ENCODE measurements around the gene NPEPPS. TPM values are rescaled to one million over a fixed set of nuclear protein-coding genes. Genes with fewer than 3 reads are reported as not detected.

Gene NPEPPS
- total RNA-seq, 1 experiment from 2014 or later, result 60.3 TPM

DNA sequence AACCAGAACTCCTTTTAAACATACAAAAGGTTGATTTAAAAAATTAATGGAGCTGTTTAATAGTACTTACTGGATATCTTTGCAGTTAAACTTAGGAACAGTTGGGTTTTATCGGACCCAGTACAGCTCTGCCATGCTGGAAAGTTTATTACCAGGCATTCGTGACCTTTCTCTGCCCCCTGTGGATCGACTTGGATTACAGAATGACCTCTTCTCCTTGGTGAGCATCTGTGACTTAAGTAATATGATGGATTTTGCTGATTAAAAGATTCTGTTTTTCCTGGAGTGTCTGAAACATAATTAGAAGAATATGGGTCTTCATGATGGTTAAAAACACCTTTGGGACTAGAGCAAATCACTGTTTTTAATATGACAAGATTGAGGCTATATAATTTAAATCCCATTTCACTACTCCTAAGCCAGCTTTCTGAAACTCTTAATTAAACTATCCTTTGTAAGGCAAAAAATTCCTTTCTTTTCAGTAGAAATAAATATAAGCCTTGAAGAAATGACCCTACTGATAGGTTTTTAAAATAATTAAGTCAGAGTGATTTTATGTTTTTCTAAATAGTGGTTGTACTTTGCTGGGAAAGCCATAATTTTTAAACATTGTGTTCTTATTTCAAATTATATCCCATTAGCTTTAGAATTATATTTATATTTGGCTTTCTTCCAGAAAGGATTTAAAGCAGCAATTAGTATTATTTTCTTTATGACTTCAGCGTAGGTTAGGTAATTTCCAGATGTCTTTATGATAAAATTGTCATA, 73.1 kb downstream of the NPEPPS start:
- no peaks in the 10 kb centered on the region for H3K9me3 ChIP-seq (replicated peaks)
- H3K27ac ChIP-seq, result peak overlapping the region; percentile 44
- no peak for DNase-seq (ENCODE audit: low read depth in 1 of 2, low spot score in 2 of 2)
- no peaks in the 10 kb centered on the region for H3K27me3 ChIP-seq (replicated peaks)
- H3K4me1 ChIP-seq (replicated peaks), result peaks cover 26% of the 10 kb centered on the region
- peaks cover 76% of the 10 kb centered on the region for H3K36me3 ChIP-seq
- H3K4me3 ChIP-seq, result no peak overlapping the region

DNA sequence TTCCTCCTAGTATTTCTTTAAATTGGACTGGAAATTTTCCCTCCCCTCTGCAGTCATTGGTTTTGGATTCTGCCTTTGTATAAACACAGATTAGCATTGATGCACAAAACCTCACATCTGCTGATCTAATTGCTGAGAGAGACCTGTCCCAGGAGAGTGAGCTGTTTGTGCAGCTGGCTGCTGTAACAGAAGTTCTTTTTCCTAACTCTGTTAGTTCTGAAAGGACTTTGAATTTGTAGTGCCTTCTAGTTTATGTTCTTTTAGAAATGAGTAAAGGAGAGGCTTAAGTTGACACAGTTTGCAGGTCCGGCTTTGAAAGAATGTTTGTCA, 73.7 kb downstream of the NPEPPS start:
- peaks cover 77% of the 10 kb centered on the region for H3K36me3 ChIP-seq
- H3K4me1 ChIP-seq (replicated peaks), result peaks cover 26% of the 10 kb centered on the region
- H3K27me3 ChIP-seq (replicated peaks), result no peaks in the 10 kb centered on the region
- H3K9me3 ChIP-seq (replicated peaks), result no peaks in the 10 kb centered on the region
- DNase-seq (ENCODE audit: low read depth in 1 of 2, low spot score in 2 of 2), result no peak
- peak overlapping the region; percentile 44 for H3K27ac ChIP-seq
- H3K4me3 ChIP-seq, result no peak overlapping the region

DNA sequence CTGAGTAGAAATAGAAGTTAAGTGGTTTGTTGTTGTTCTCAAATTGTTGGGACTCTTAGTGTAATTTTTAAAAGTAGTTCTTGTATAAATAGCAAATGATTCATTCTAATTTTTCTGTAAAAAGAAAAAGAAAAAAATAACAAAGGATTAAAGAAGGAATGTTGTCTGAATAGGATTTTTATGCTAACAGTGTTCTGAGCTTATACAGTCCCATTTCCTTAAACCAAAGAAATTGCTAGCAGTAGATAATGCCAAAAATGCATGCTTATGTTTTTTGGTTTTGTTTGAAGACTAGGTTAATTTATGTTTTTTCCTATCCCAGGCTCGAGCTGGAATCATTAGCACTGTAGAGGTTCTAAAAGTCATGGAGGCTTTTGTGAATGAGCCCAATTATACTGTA, 74.1 kb downstream of the NPEPPS start:
- peak overlapping the region; percentile 44 for H3K27ac ChIP-seq
- no peaks in the 10 kb centered on the region for H3K9me3 ChIP-seq (replicated peaks)
- DNase-seq (ENCODE audit: low read depth in 1 of 2, low spot score in 2 of 2), result peak in 1 of 2 experiments; percentile 74
- no peaks in the 10 kb centered on the region for H3K27me3 ChIP-seq (replicated peaks)
- peaks cover 75% of the 10 kb centered on the region for H3K36me3 ChIP-seq
- H3K4me1 ChIP-seq (replicated peaks), result peaks cover 26% of the 10 kb centered on the region
- no peak overlapping the region for H3K4me3 ChIP-seq

DNA sequence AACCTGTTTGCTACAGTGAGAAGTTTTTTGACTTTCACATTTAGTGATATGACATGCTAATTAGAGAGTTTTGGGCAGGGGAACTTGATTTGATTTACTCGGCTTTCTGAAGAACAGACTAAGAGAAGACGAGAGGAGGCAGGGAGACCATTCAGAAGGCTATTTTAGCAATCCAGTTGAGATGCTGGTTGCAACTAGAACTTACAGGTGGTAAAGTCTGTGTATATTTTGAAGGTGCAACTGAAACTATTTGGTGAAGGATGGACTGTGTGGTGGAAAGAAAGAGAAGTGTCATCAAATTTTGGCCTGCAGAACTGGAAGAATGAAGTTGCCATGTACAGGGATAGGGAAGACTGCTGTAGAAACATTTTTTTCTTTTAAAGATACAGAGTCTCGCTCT, 76.6 kb downstream of the NPEPPS start:
- H3K4me3 ChIP-seq, result no peak overlapping the region
- peaks cover 71% of the 10 kb centered on the region for H3K36me3 ChIP-seq
- H3K9me3 ChIP-seq (replicated peaks), result no peaks in the 10 kb centered on the region
- DNase-seq (ENCODE audit: low read depth in 1 of 2, low spot score in 2 of 2), result no peak
- H3K4me1 ChIP-seq (replicated peaks), result peaks cover 38% of the 10 kb centered on the region
- no peaks in the 10 kb centered on the region for H3K27me3 ChIP-seq (replicated peaks)
- H3K27ac ChIP-seq, result no peak overlapping the region

DNA sequence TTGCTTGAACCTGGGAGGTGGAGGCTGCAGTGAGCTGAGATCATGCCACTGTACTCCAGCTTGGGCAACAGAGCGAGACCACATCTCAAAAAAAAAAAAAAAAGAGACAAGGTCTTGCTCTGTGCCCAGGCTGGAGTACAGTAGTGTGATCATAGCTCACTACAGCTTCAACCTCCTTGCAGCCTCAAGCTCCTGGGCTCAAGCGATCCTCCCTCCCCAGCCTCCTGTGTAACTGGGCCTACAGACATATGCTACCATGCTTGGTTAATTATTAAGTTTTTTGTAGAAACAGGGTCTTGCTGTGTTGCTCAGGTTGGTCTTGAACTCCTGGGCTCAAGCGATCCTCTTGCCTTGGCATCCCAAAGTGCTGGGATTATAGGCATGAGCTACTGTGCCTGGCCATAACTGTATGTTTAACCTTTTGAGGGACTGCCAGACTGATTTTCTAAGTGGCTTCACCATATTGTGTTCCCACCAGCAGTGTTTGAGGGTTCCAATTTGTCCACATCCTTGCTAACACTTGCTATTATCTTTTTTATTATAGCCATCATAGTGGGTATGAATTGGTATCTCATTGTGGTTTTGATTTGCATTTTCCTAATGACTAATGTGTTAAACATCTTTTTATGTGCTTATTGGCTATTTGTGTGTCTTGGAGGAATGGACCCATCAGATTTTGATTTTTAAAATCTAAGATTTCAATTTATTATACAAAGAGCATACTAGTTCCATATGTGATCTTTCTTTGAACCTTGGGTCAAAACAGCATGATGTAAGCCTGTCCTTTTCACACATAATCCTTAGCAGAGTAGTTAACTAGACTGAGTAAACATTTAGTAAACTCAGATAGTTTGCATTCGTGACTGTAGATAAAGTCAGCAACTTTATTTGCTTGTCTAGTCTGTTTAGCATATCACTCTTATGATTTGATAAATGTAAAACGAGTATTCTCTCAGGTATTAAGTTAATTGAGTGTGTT, 80.8 kb downstream of the NPEPPS start:
- Histone ChIP-seq H3K27me3 (replicated peaks) (no peaks in the 10 kb centered on the region), H3K4me3 (no peak overlapping the region), H3K4me1 (replicated peaks) (peaks cover 18% of the 10 kb centered on the region), H3K36me3 (peaks cover 77% of the 10 kb centered on the region), H3K27ac (no peak overlapping the region), H3K9me3 (replicated peaks) (no peaks in the 10 kb centered on the region)
- DNase-seq (ENCODE audit: low read depth in 1 of 2, low spot score in 2 of 2), result no peak

DNA sequence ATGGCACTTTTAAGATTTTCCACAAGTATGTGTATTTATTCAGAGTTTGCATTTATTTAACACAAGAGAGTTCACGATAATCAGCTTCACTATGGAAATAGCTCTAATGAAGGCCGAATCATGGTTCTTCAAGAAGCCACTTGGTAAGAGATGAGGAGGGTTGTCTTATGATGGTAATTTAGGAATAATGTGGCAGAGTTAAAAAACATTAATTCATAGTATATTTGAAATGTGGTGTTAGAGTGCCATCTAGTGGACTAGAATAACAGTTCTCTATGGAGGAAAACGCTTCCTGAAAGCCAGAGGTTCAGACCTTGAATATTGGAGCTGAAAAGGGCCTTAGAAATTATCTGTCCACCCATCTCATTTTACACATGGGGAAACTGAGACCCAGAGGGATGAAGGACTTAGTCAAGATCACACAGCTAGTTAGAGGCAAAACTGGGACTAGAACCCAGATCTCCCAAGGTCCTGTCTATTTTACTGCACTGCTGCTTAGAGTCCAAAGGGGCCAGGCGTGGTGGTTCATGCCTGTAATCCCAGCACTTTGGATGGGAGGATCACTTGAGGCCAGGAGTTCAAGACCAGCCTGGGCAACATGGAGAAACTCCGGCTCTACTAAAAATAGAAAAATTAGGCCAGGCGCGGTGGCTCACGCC, 85.0 kb downstream of the NPEPPS start:
- DNase-seq (ENCODE audit: low read depth in 1 of 2, low spot score in 2 of 2), result peak in 1 of 2 experiments; percentile 60
- peaks cover 78% of the 10 kb centered on the region for H3K36me3 ChIP-seq
- H3K27me3 ChIP-seq (replicated peaks), result no peaks in the 10 kb centered on the region
- H3K9me3 ChIP-seq (replicated peaks), result no peaks in the 10 kb centered on the region
- no peak overlapping the region for H3K4me3 ChIP-seq
- H3K27ac ChIP-seq, result no peak overlapping the region
- H3K4me1 ChIP-seq (replicated peaks), result peaks cover 25% of the 10 kb centered on the region

DNA sequence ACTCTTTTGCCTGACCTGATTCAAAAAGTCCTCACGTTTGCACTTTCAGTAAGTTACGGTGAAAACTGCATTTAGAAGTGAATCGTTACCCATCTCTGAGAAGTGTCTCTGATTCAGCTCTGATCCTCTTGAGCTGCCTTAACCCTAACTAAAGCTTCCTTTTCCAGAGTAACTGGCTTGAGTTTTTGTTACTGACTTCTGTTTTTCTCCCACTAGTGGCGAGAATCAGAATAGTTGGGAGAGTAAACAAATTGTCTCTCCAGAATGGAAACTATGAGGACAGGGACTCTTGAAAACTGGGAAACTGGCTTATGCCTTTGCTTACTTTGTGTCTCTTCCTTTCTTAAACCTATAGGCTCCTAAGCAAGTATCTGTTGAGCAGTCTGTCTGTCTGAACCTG, 87.5 kb downstream of the NPEPPS start:
- no peaks in the 10 kb centered on the region for H3K9me3 ChIP-seq (replicated peaks)
- no peak for DNase-seq (ENCODE audit: low read depth in 1 of 2, low spot score in 2 of 2)
- H3K36me3 ChIP-seq, result peaks cover 67% of the 10 kb centered on the region
- H3K4me3 ChIP-seq, result no peak overlapping the region
- no peaks in the 10 kb centered on the region for H3K27me3 ChIP-seq (replicated peaks)
- H3K27ac ChIP-seq, result no peak overlapping the region
- peaks cover 33% of the 10 kb centered on the region for H3K4me1 ChIP-seq (replicated peaks)

DNA sequence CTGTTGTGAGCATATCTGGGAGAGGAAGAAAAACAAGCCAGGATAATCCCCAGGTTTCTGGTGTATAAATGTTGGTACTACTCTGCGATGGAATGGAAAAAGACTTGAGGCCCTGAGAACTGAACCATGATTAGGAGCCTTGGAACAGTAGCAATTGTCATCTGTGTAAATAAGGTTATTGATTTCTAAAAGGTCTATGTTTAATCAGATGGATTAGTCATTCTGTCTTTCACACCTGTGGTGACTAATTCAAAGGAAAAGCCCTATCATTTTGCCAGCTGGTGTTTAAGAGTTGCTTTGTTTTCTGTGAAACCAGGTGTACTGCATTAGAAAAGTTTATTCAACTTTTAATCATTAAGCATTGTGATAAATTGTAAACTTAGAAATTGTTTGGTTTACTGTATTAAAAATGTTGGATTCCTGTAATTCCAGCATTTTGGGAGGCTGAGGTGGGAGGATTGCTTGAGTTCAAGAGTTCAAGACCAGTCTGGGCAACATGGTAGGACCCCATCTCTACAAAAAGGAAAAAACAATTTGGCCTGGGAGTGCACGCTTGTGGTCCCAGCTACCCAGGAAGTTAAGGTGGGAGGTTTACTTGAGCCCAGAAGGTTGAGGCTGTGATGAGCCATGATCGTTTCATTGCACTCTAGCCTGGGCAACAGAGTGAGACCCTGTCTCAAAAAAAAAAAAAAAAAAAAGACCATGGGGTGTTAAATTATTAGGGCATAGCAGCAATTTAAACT, 89.8 kb downstream of the NPEPPS start:
- H3K9me3 ChIP-seq (replicated peaks), result no peaks in the 10 kb centered on the region
- H3K27me3 ChIP-seq (replicated peaks), result no peaks in the 10 kb centered on the region
- peak overlapping the region; percentile 77; the same call in 1 of the 2 replicates for H3K27ac ChIP-seq
- DNase-seq (ENCODE audit: low read depth in 1 of 2, low spot score in 2 of 2), result no peak
- no peak overlapping the region for H3K4me3 ChIP-seq
- peaks cover 31% of the 10 kb centered on the region for H3K4me1 ChIP-seq (replicated peaks)
- H3K36me3 ChIP-seq, result peaks cover 61% of the 10 kb centered on the region

DNA sequence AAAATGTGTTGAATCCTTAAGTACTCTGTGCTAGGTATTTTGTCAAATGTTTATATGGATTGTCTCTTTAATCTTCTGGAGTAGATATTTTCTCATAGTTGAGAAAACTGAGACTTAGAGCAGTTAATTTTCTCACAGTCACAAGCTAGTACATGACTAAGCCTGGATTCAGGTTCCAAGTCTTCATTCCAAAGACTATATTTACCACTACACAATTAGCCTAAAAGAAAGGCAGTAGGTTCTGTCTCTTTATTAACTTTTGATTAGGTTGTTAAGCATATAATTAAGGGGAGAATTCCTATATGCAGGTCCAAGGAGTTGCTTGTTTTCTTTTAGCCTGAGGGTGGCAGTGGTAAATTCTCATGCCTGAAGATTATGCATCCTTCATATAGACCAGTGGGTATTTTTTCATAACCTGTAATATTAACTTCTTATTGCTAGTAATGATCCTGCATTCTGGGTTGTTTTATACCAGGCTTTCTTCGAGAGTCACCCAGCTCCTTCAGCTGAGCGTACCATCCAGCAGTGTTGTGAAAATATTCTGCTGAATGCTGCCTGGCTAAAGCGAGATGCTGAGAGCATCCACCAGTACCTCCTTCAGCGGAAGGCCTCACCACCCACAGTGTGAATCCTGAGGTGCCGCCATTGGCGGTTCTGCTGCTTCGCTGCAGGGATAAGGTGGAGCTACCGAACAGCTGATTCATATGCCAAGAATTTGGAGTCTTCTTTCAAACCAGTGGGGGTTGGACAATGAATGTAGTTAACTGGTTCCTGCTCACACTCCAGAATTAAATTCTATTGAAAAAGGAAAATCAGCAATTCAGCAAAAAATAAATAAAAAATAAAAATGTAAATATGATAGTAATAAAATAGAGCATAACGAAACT, 90.6 kb downstream of the NPEPPS start:
- no peak overlapping the region for H3K4me3 ChIP-seq
- H3K4me1 ChIP-seq (replicated peaks), result peaks cover 31% of the 10 kb centered on the region
- H3K27ac ChIP-seq, result peak overlapping the region; percentile 77
- no peaks in the 10 kb centered on the region for H3K9me3 ChIP-seq (replicated peaks)
- DNase-seq (ENCODE audit: low read depth in 1 of 2, low spot score in 2 of 2), result peak; percentile 93 to 96
- no peaks in the 10 kb centered on the region for H3K27me3 ChIP-seq (replicated peaks)
- H3K36me3 ChIP-seq, result peaks cover 60% of the 10 kb centered on the region

DNA sequence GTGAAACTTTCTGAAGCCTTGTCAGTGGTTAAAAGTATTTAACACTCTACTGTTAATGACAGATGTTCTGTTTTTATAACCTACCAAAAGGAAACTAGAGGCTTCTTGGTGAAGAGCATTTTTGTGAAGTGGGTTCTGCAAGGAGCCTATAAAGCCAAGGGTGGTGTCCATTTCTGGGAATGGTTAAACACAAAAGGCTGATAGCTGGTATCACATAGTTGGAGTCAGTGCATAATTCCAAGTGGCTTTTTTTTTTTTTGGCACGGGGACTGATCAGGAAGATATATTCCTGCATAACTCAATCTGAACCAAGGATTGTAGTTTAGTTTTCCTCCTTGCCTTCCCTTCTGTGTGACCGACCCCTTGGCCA, 91.3 kb downstream of the NPEPPS start:
- H3K4me3 ChIP-seq, result no peak overlapping the region
- peaks cover 31% of the 10 kb centered on the region for H3K4me1 ChIP-seq (replicated peaks)
- no peaks in the 10 kb centered on the region for H3K27me3 ChIP-seq (replicated peaks)
- DNase-seq (ENCODE audit: low read depth in 1 of 2, low spot score in 2 of 2), result no peak
- peak overlapping the region; percentile 77 for H3K27ac ChIP-seq
- H3K9me3 ChIP-seq (replicated peaks), result no peaks in the 10 kb centered on the region
- H3K36me3 ChIP-seq, result peaks cover 56% of the 10 kb centered on the region

DNA sequence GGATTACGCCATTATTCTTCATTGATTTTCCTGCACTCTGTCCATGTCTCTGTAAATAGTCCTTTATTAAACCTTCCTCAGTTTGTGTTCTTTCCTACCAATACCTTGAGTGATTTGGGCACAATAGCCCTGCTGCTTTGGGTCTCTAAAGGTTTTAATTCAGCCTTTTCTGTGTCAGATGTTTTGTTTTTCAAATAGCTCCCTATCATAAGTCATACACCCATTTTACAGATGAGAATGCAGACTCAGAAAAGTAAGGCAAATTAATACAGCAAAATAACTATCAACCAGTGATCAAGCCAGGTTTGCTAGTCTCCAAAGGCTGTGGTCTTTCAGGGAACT, 93.8 kb downstream of the NPEPPS start:
- Histone ChIP-seq H3K4me3 (no peak overlapping the region), H3K9me3 (replicated peaks) (no peaks in the 10 kb centered on the region), H3K4me1 (replicated peaks) (peaks cover 31% of the 10 kb centered on the region), H3K27ac (no peak overlapping the region), H3K36me3 (peaks cover 38% of the 10 kb centered on the region), H3K27me3 (replicated peaks) (no peaks in the 10 kb centered on the region)
- no peak for DNase-seq (ENCODE audit: low read depth in 1 of 2, low spot score in 2 of 2)

DNA sequence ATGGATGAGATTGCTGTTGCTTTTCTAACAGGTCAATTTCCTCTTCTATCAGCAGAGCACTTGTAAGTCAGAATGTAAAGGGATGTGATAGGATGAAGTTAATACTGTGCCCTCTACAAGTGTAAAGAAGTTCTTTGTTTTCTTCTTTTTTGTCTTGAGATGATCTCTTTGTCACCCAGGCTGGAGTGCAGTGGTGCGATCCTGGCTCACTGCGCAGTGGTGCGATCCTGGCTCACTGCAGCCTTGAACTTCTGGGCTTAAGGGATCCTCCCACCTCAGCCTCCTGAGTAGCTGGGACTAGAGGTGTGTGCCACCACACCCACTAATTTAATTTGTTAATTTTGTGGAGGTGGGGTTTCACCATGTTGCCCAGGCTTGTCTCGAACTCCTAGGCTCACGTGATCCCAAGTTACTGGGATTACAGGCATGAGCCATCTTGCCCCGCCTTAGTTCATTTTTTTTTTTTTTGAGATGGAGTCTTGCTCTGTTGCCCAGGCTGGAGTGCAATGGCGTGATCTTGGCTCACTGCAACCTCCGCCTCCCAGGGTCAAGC, 97.2 kb downstream of the NPEPPS start:
- DNase-seq (ENCODE audit: low read depth in 1 of 2, low spot score in 2 of 2), result no peak
- Histone ChIP-seq H3K27ac (no peak overlapping the region), H3K36me3 (peaks cover 23% of the 10 kb centered on the region), H3K27me3 (replicated peaks) (no peaks in the 10 kb centered on the region), H3K4me3 (no peak overlapping the region), H3K9me3 (replicated peaks) (no peaks in the 10 kb centered on the region), H3K4me1 (replicated peaks) (peaks cover 4% of the 10 kb centered on the region)

Measured in SJSA1 (cell line).